ENCODE data around the gene KCNMB1.

KCNMB1 gene

DNA sequence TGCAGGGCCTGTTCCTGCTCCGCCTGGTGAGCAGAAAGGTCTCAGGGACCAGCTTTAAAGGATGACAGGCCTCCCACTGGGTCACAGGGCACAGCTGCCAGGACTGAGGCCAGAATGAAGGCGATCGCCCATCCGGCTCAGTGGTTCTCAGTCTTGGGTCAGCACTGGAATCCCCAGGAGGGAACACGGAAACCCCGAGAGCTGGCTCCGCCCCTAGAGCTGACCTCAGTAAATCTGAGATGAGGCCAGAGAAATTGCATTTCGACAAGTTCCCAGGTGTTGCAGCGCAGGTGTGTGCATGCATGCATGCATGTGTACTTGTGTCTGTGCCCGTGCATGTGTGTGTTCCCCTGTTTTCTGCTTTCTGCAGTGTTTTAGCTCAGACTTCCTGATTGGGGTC lies 47.2 kb upstream of the KCNMB1 start:
- no peaks in the 10 kb centered on the region for H3K9me3 ChIP-seq (ENCODE audit: insufficient read depth, low read depth, low read length)
- no peaks in the 10 kb centered on the region for H3K36me3 ChIP-seq (ENCODE audit: insufficient read depth, low read length)
- no peaks in the 10 kb centered on the region for H3K9me2 ChIP-seq (replicated peaks; ENCODE audit: low read depth, low read length)
- no peaks in the 10 kb centered on the region for H4K20me1 ChIP-seq (ENCODE audit: insufficient read depth, low read length, poor library complexity, severe bottlenecking)
- no peaks in the 10 kb centered on the region for H3K79me2 ChIP-seq (ENCODE audit: insufficient read depth, low read length)
- no peaks in the 10 kb centered on the region for H3K27me3 ChIP-seq (ENCODE audit: insufficient read depth, low read length, poor library complexity, severe bottlenecking)
- H3K4me1 ChIP-seq (ENCODE audit: insufficient read depth, low read length, poor library complexity, severe bottlenecking) = no peaks in the 10 kb centered on the region
- H3K9ac ChIP-seq (ENCODE audit: low read depth, low read length, poor library complexity, severe bottlenecking) = no peak overlapping the region
- no peak overlapping the region for H3K4me2 ChIP-seq (ENCODE audit: low read depth, low read length, poor library complexity, severe bottlenecking)
- no peak overlapping the region for H2AFZ ChIP-seq (ENCODE audit: low read length)
- no peak overlapping the region for H3K4me3 ChIP-seq (ENCODE audit: low read length, poor library complexity, severe bottlenecking)
- no peaks in the 10 kb centered on the region for H3F3A ChIP-seq (ENCODE audit: low read depth)
- TF ChIP-seq, protein P1, sequence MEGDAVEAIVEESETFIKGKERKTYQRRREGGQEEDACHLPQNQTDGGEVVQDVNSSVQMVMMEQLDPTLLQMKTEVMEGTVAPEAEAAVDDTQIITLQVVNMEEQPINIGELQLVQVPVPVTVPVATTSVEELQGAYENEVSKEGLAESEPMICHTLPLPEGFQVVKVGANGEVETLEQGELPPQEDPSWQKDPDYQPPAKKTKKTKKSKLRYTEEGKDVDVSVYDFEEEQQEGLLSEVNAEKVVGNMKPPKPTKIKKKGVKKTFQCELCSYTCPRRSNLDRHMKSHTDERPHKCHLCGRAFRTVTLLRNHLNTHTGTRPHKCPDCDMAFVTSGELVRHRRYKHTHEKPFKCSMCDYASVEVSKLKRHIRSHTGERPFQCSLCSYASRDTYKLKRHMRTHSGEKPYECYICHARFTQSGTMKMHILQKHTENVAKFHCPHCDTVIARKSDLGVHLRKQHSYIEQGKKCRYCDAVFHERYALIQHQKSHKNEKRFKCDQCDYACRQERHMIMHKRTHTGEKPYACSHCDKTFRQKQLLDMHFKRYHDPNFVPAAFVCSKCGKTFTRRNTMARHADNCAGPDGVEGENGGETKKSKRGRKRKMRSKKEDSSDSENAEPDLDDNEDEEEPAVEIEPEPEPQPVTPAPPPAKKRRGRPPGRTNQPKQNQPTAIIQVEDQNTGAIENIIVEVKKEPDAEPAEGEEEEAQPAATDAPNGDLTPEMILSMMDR (conservative IDR thresholded peaks at IDR 0.05; ENCODE audit: low read length) = no peak
- TF ChIP-seq EZH2phosphoT487 (IDR thresholded peaks at IDR 0.05; ENCODE audit: borderline replicate concordance) = no peak

DNA sequence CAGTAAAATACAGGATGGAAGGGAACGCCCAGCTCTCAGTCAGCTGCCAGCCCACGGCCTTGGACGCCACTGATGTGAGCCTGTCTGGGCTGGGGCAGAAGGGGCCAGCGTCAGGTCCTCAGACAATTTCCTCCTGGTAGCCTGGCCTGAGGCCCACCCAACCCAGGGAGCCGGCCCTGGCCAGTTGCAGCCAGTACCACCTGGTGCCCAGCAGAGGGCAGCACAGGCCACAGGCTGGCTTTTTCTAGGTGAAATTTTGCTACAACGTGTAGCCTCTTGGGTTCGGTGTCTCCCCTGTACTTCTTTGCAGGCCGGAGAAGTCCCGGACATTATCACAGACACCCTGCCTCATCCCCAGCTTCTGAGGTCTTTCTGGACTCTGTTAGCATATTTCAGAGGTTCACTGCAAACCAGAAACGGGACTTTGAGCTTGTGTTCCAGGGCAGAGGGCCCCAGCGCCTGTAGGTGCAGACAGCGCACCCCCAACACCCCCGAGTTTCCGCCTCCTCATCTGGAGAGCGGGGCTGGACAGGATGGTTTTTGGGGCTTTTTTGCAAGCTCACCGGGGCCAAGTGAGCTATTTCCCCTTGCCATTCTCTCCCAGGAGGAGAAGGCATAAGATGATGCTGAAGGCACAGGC lies 45.9 kb upstream of the KCNMB1 start:
- Histone ChIP-seq H3K79me2 (ENCODE audit: insufficient read depth, low read length) (no peaks in the 10 kb centered on the region), H3K9me2 (replicated peaks; ENCODE audit: low read depth, low read length) (no peaks in the 10 kb centered on the region), H2AFZ (ENCODE audit: low read length) (no peak overlapping the region), H3K27me3 (ENCODE audit: insufficient read depth, low read length, poor library complexity, severe bottlenecking) (no peaks in the 10 kb centered on the region), H3K4me1 (ENCODE audit: insufficient read depth, low read length, poor library complexity, severe bottlenecking) (no peaks in the 10 kb centered on the region), H4K20me1 (ENCODE audit: insufficient read depth, low read length, poor library complexity, severe bottlenecking) (no peaks in the 10 kb centered on the region), H3K4me3 (ENCODE audit: low read length, poor library complexity, severe bottlenecking) (no peak overlapping the region), H3K4me2 (ENCODE audit: low read depth, low read length, poor library complexity, severe bottlenecking) (no peak overlapping the region), H3K9me3 (ENCODE audit: insufficient read depth, low read depth, low read length) (no peaks in the 10 kb centered on the region), H3K36me3 (ENCODE audit: insufficient read depth, low read length) (no peaks in the 10 kb centered on the region), H3K9ac (ENCODE audit: low read depth, low read length, poor library complexity, severe bottlenecking) (no peak overlapping the region), H3F3A (ENCODE audit: low read depth) (no peaks in the 10 kb centered on the region)
- TF ChIP-seq EZH2phosphoT487 (IDR thresholded peaks at IDR 0.05; ENCODE audit: borderline replicate concordance) = no peak
- TF ChIP-seq, protein P1 (conservative IDR thresholded peaks at IDR 0.05; ENCODE audit: low read length) = peak; percentile 71

DNA sequence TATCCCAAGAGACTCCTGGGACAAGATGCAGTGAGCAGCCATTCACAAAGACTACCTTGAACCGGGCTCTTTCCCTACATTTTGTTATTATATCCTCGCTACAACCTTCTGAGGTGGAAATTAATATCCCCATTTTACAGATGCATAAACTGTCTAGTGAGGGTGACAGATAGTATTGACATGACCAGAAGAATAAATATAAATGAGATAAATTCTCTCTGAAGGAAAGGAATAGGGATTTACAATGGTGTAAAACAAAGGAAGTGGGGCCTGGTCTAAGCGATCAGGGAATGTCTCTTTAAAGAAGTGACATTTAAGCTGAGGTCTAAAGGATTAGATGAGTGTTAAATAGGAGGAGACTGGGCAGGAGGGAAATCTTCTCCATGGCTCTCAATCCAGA lies 43.5 kb upstream of the KCNMB1 start:
- TF ChIP-seq, protein P1 (conservative IDR thresholded peaks at IDR 0.05; ENCODE audit: low read length) = no peak
- TF ChIP-seq EZH2phosphoT487 (IDR thresholded peaks at IDR 0.05; ENCODE audit: borderline replicate concordance) = no peak

More for the DNA sequence above, 43.5 kb upstream of the KCNMB1 start:
- no peaks in the 10 kb centered on the region for H3K79me2 ChIP-seq (ENCODE audit: insufficient read depth, low read length)
- no peaks in the 10 kb centered on the region for H4K20me1 ChIP-seq (ENCODE audit: insufficient read depth, low read length, poor library complexity, severe bottlenecking)
- H3K9me2 ChIP-seq (replicated peaks; ENCODE audit: low read depth, low read length) = no peaks in the 10 kb centered on the region
- no peak overlapping the region for H2AFZ ChIP-seq (ENCODE audit: low read length)
- no peak overlapping the region for H3K4me3 ChIP-seq (ENCODE audit: low read length, poor library complexity, severe bottlenecking)
- no peaks in the 10 kb centered on the region for H3K4me1 ChIP-seq (ENCODE audit: insufficient read depth, low read length, poor library complexity, severe bottlenecking)
- H3K36me3 ChIP-seq (ENCODE audit: insufficient read depth, low read length) = no peaks in the 10 kb centered on the region
- H3K9ac ChIP-seq (ENCODE audit: low read depth, low read length, poor library complexity, severe bottlenecking) = no peak overlapping the region
- H3K27me3 ChIP-seq (ENCODE audit: insufficient read depth, low read length, poor library complexity, severe bottlenecking) = no peaks in the 10 kb centered on the region
- no peak overlapping the region for H3K4me2 ChIP-seq (ENCODE audit: low read depth, low read length, poor library complexity, severe bottlenecking)
- no peaks in the 10 kb centered on the region for H3K9me3 ChIP-seq (ENCODE audit: insufficient read depth, low read depth, low read length)
- H3F3A ChIP-seq (ENCODE audit: low read depth) = no peaks in the 10 kb centered on the region

Data from Loucy (cell line).